Tibial nerve (tissue), 4 donors: ENCODE data around the gene TTLL3.
A peak's percentile ranks its signal among the peaks of the same experiment; 100 is the strongest.

Experiments
- EP300 ChIP-seq, 2 donors: sonication (generic); formaldehyde crosslinking; IDR thresholded peaks; one replicate each; pipeline ENCODE4 v1.6.1; 2017; ENCODE audit warnings: antibody characterized with exemption in 2 of 2, mild to moderate bottlenecking in 1 of 2
- POLR2A ChIP-seq, 2 donors: fragments of 450-650 bp; IDR thresholded peaks; one replicate each; pipeline ENCODE4 v1.6.1; 2017; ENCODE audit warnings: antibody characterized with exemption in 2 of 2, mild to moderate bottlenecking in 2 of 2, moderate library complexity in 2 of 2
- TF ChIP-seq, protein P1 (sequence below), 5 experiments: fragments of 200-600 bp in 3 of 5; fragments of 450-650 bp in 2 of 5; sonication (generic) in 3 of 5; IDR thresholded peaks; one replicate each; pipeline ENCODE4 v1.5.1; 2016 to 2019; ENCODE audit warnings: antibody characterized with exemption in 5 of 5, mild to moderate bottlenecking in 3 of 5, moderate library complexity in 2 of 5

DNA sequence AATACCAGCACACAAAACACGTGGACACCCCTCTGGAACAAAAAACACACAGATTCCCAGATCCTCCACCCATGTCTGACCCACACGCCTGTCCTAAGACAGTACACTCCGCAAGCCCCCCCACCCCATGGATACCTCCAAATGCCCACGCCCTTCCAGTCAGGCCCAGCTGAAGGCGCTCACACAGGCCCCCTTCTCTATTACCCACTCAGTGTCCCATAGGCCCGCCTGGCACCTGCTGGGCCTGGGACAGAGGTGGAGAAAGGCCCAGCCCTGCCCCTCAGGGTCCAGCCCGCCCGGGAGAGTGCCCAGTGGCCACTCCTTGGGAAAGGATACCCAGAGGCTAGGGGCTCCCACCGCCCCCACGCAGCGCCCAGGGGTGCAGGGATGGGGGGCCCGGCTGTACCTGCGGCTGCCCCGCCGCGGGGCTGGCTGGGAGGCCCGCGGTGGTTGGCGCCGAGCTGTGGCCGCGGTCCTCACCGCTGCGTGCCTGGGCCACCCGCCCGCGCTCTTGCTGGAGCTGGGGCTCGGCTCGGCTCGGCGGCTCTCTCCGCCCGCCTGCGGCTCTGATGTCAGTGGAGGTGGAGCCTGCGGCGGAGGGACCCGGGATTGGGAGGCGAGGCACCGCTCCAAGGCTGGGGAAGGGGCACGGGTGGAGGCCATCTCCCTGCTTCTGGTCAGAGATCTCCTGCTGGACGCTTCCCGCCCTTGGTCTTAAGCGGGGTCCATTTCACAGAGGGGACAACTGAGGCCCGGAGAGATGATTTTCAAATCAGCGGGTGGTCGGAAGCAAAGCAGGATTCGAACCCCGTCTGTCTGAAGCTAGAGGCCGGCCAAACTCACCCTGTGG lies 40.4 kb upstream of the TTLL3 start, which contains the start of gene CAMK1:
- TF ChIP-seq, protein P1, sequence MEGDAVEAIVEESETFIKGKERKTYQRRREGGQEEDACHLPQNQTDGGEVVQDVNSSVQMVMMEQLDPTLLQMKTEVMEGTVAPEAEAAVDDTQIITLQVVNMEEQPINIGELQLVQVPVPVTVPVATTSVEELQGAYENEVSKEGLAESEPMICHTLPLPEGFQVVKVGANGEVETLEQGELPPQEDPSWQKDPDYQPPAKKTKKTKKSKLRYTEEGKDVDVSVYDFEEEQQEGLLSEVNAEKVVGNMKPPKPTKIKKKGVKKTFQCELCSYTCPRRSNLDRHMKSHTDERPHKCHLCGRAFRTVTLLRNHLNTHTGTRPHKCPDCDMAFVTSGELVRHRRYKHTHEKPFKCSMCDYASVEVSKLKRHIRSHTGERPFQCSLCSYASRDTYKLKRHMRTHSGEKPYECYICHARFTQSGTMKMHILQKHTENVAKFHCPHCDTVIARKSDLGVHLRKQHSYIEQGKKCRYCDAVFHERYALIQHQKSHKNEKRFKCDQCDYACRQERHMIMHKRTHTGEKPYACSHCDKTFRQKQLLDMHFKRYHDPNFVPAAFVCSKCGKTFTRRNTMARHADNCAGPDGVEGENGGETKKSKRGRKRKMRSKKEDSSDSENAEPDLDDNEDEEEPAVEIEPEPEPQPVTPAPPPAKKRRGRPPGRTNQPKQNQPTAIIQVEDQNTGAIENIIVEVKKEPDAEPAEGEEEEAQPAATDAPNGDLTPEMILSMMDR (IDR thresholded peaks at IDR 0.05): peak in 1 of 5 experiments; percentile 7
- TF ChIP-seq POLR2A (IDR thresholded peaks at IDR 0.05): peak; percentile 20 to 71
- TF ChIP-seq EP300 (IDR thresholded peaks at IDR 0.05): peak in 1 of 2 donors; percentile 50
